Measurements from ENCODE around the gene SMC2. TPM values are rescaled to one million over a fixed set of nuclear protein-coding genes. Genes with fewer than 3 reads are reported as not detected.

Gene SMC2
- total and polyA plus RNA-seq, 2 of the 13 experiments (the other 11 are each of a cell fraction or from before 2014, with no cell fraction given) = 5.6 to 36.7 TPM

- TF ChIP-seq RERE (CRISPR knock-in tag; IDR thresholded peaks at IDR 0.05; ENCODE audit: low read depth) (no peak), ZBTB40 (IDR thresholded peaks at IDR 0.05) (no peak), ZBTB40 (CRISPR knock-in tag; IDR thresholded peaks at IDR 0.05) (no peak), MAFK (conservative IDR thresholded peaks at IDR 0.05 in 1 of 2, IDR thresholded peaks at IDR 0.05 in 1 of 2; ENCODE audit: low read length in 2 of 2) (no peak), ZSCAN9 (CRISPR knock-in tag; IDR thresholded peaks at IDR 0.05; ENCODE audit: borderline replicate concordance) (peak; percentile 15; the same call in 1 of the 2 replicates), TCF7 (IDR thresholded peaks at IDR 0.05; ENCODE audit: low read depth) (no peak), STAG1 (CRISPR knock-in tag; IDR thresholded peaks at IDR 0.05) (0 out of 2 replicates have a peak, but pooled peaks have one; percentile 11), POLR2AphosphoS5 (IDR thresholded peaks at IDR 0.05; ENCODE audit: low read depth, low read length) (peak; percentile 97), ZNF33A (CRISPR knock-in tag; IDR thresholded peaks at IDR 0.05; ENCODE audit: borderline replicate concordance) (no peak), ETV6 (CRISPR knock-in tag; conservative IDR thresholded peaks at IDR 0.05) (peak; percentile 60; the same call in 1 of the 2 replicates), ZNF572 (CRISPR knock-in tag; IDR thresholded peaks at IDR 0.05) (no peak), NFATC3 (CRISPR knock-in tag; IDR thresholded peaks at IDR 0.05) (no peak), GATA4 (IDR thresholded peaks at IDR 0.05; ENCODE audit: borderline replicate concordance, low read depth) (peak; percentile 31; the same call in 1 of the 2 replicates), SMARCC2 (IDR thresholded peaks at IDR 0.05) (no peak), ZNF605 (CRISPR knock-in tag; IDR thresholded peaks at IDR 0.05) (peak; percentile 55; the same call in 1 of the 2 replicates)
Observed at GRCh38 chr9:104093647-104094533, at the start of gene SMC2 (continued).

Measured in HepG2 (cell line).